ENCODE results near the gene FUZ. TPM values are rescaled to one million over a fixed set of nuclear protein-coding genes. Genes with fewer than 3 reads are reported as not detected.
A peak's percentile ranks its signal among the peaks of the same experiment; 100 is the strongest.

FUZ gene
- total and polyA plus RNA-seq, 2 donors (not counting 1 experiment from before 2014, with no cell fraction given) = 8.4 to 34.3 TPM

- Histone ChIP-seq H3K9ac (ENCODE audit: insufficient read depth, low read length) (no peak overlapping the region), H3K4me1 (ENCODE audit: control insufficient read depth, extremely low read depth, insufficient read depth, low read length) (peaks cover 16% of the 10 kb centered on the region), H3K4me2 (ENCODE audit: extremely low read depth, insufficient read depth, low read length) (no peak overlapping the region), H3K27ac (ENCODE audit: insufficient read depth, low read length) (no peak overlapping the region), H3K27me3 (ENCODE audit: control insufficient read depth, insufficient read depth, low read length) (no peaks in the 10 kb centered on the region), H3K79me2 (ENCODE audit: control insufficient read depth, insufficient read depth, low read length) (peaks cover 22% of the 10 kb centered on the region), H3K4me3 (replicated peaks in 1 of 4; ENCODE audit: control extremely low read depth in 1 of 4, insufficient read depth in 1 of 4, low read depth in 3 of 4, low read length in 4 of 4) (no peak overlapping the region), H2AFZ (ENCODE audit: low read length) (no peak overlapping the region), H4K20me1 (ENCODE audit: control insufficient read depth, extremely low read depth, insufficient read depth, low read length) (no peaks in the 10 kb centered on the region), H3K36me3 (ENCODE audit: control insufficient read depth, insufficient read depth, low read length) (peaks cover 51% of the 10 kb centered on the region), H3K9me3 (ENCODE audit: control insufficient read depth, insufficient read depth, low read depth, low read length) (no peaks in the 10 kb centered on the region)
- no peak for DNase-seq (ENCODE audit: low read depth in 2 of 2)
- TF ChIP-seq EZH2 (IDR thresholded peaks at IDR 0.05; ENCODE audit: low read length, missing control alignments) (no peak), CTCF (conservative IDR thresholded peaks at IDR 0.05 in 1 of 2, IDR thresholded peaks at IDR 0.05 in 1 of 2; ENCODE audit: low read depth in 1 of 2, low read length in 2 of 2) (no peak)
Observed at GRCh38 chr19:49861541-49862378, 48.7 kb upstream of the FUZ start.

GRCh38 chr19:49861107-49861506 is 48.0 kb upstream of the FUZ start:
- peak in 1 of 2 donors; percentile 57 for DNase-seq (ENCODE audit: low read depth in 2 of 2)
- H3K36me3 ChIP-seq (ENCODE audit: control insufficient read depth, insufficient read depth, low read length) = peaks cover 52% of the 10 kb centered on the region
- no peak overlapping the region for H2AFZ ChIP-seq (ENCODE audit: low read length)
- no peak overlapping the region for H3K9ac ChIP-seq (ENCODE audit: insufficient read depth, low read length)
- H3K27ac ChIP-seq (ENCODE audit: insufficient read depth, low read length) = no peak overlapping the region
- H3K9me3 ChIP-seq (ENCODE audit: control insufficient read depth, insufficient read depth, low read depth, low read length) = no peaks in the 10 kb centered on the region
- TF ChIP-seq EZH2 (IDR thresholded peaks at IDR 0.05; ENCODE audit: low read length, missing control alignments) (no peak), CTCF (conservative IDR thresholded peaks at IDR 0.05 in 1 of 2, IDR thresholded peaks at IDR 0.05 in 1 of 2; ENCODE audit: low read depth in 1 of 2, low read length in 2 of 2) (no peak)
- no peak overlapping the region for H3K4me3 ChIP-seq (replicated peaks in 1 of 4; ENCODE audit: control extremely low read depth in 1 of 4, insufficient read depth in 1 of 4, low read depth in 3 of 4, low read length in 4 of 4)
- no peaks in the 10 kb centered on the region for H4K20me1 ChIP-seq (ENCODE audit: control insufficient read depth, extremely low read depth, insufficient read depth, low read length)
- H3K79me2 ChIP-seq (ENCODE audit: control insufficient read depth, insufficient read depth, low read length) = peaks cover 16% of the 10 kb centered on the region
- no peaks in the 10 kb centered on the region for H3K27me3 ChIP-seq (ENCODE audit: control insufficient read depth, insufficient read depth, low read length)
- H3K4me2 ChIP-seq (ENCODE audit: extremely low read depth, insufficient read depth, low read length) = no peak overlapping the region
- peaks cover 10% of the 10 kb centered on the region for H3K4me1 ChIP-seq (ENCODE audit: control insufficient read depth, extremely low read depth, insufficient read depth, low read length)

GRCh38 chr19:49860336-49861102 is 47.4 kb upstream of the FUZ start:
- Histone ChIP-seq H3K36me3 (ENCODE audit: control insufficient read depth, insufficient read depth, low read length) (peaks cover 53% of the 10 kb centered on the region), H3K4me1 (ENCODE audit: control insufficient read depth, extremely low read depth, insufficient read depth, low read length) (peaks cover 6% of the 10 kb centered on the region), H2AFZ (ENCODE audit: low read length) (no peak overlapping the region), H3K79me2 (ENCODE audit: control insufficient read depth, insufficient read depth, low read length) (peaks cover 11% of the 10 kb centered on the region), H3K9ac (ENCODE audit: insufficient read depth, low read length) (no peak overlapping the region), H3K27ac (ENCODE audit: insufficient read depth, low read length) (no peak overlapping the region), H3K4me2 (ENCODE audit: extremely low read depth, insufficient read depth, low read length) (no peak overlapping the region), H3K27me3 (ENCODE audit: control insufficient read depth, insufficient read depth, low read length) (no peaks in the 10 kb centered on the region), H3K4me3 (replicated peaks in 1 of 4; ENCODE audit: control extremely low read depth in 1 of 4, insufficient read depth in 1 of 4, low read depth in 3 of 4, low read length in 4 of 4) (no peak overlapping the region), H3K9me3 (ENCODE audit: control insufficient read depth, insufficient read depth, low read depth, low read length) (no peaks in the 10 kb centered on the region), H4K20me1 (ENCODE audit: control insufficient read depth, extremely low read depth, insufficient read depth, low read length) (no peaks in the 10 kb centered on the region)
- TF ChIP-seq EZH2 (IDR thresholded peaks at IDR 0.05; ENCODE audit: low read length, missing control alignments) = no peak
- no peak for TF ChIP-seq CTCF (conservative IDR thresholded peaks at IDR 0.05 in 1 of 2, IDR thresholded peaks at IDR 0.05 in 1 of 2; ENCODE audit: low read depth in 1 of 2, low read length in 2 of 2)
- no peak for DNase-seq (ENCODE audit: low read depth in 2 of 2)
